Muscle of back (tissue), 11 donors: Measurements from ENCODE around the gene KRTAP20-1. TPM values are rescaled to one million over a fixed set of nuclear protein-coding genes. Genes with fewer than 3 reads are reported as not detected.

Experiments
- DNase-seq, 3 donors: peaks; one replicate each; pipeline versions ENCODE4 v3.0.0 to v3.0.0-alpha.2; 2013
- polyA plus RNA-seq, 10 donors: library from polyadenylated mRNA; unstranded; fragments of 120-200 nt; gene quantifications; one replicate each; pipeline ENCODE4 v1.2.1, GENCODE V29; 2013; ENCODE audit not compliant: insufficient read length in 10 of 10

KRTAP20-1 gene
- polyA plus RNA-seq, 10 donors: not detected

DNA sequence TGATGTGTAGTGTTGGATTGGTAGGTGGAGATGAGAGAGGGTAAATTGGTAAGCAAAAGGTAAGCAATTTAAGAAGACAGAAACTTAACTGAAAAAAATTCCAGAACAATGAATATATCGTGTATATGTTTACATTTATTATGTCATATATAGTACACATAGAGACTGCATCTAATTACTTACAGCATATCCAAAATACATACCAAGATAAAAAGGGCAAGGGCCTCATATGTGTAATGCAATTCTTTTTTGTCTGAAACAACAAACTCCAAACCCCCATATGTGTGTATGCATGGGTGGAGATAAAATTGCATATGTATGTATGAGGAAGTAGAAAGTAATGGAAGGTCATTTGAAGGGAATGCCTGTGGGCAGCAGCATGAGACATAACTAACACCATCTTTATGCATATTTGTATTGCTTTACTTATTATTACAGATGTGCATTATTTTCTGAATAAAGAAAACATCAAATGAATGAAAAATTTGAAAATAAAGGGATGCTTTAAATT, 30.7 kb downstream of the KRTAP20-1 start:
- no peak for DNase-seq

GRCh38 chr21:30652891-30653290, 36.7 kb downstream of the KRTAP20-1 start:
- no peak for DNase-seq

Other genes with a start within 250 kb of the KRTAP20-1 start
- not detected for gene KRTAP13-2, start 244.2 kb upstream of the KRTAP20-1 start, polyA plus RNA-seq
- gene KRTAP13-1, start 220.4 kb upstream of the KRTAP20-1 start, polyA plus RNA-seq: not detected
- gene KRTAP13-3, start 190.5 kb upstream of the KRTAP20-1 start, polyA plus RNA-seq: not detected
- not detected for gene KRTAP13-4, start 186.2 kb upstream of the KRTAP20-1 start, polyA plus RNA-seq
- not detected for gene KRTAP15-1, start 176.2 kb upstream of the KRTAP20-1 start, polyA plus RNA-seq
- not detected for gene KRTAP19-1, start 136.1 kb upstream of the KRTAP20-1 start, polyA plus RNA-seq
- not detected for gene KRTAP19-2, start 129.0 kb upstream of the KRTAP20-1 start, polyA plus RNA-seq
- not detected for gene KRTAP19-3, start 124.4 kb upstream of the KRTAP20-1 start, polyA plus RNA-seq
- not detected for gene KRTAP19-4, start 119.3 kb upstream of the KRTAP20-1 start, polyA plus RNA-seq
- not detected for gene KRTAP19-5, start 114.3 kb upstream of the KRTAP20-1 start, polyA plus RNA-seq
- gene KRTAP19-6, start 74.6 kb upstream of the KRTAP20-1 start, polyA plus RNA-seq: not detected
- gene KRTAP19-7, start 55.1 kb upstream of the KRTAP20-1 start, polyA plus RNA-seq: not detected
- gene KRTAP22-2, start 26.0 kb upstream of the KRTAP20-1 start, polyA plus RNA-seq: not detected
- not detected for gene KRTAP6-3, start 24.0 kb upstream of the KRTAP20-1 start, polyA plus RNA-seq
- gene KRTAP6-2, start 17.5 kb upstream of the KRTAP20-1 start, polyA plus RNA-seq: not detected
- not detected for gene KRTAP22-1, start 15.3 kb upstream of the KRTAP20-1 start, polyA plus RNA-seq
- gene KRTAP6-1, start 2.5 kb upstream of the KRTAP20-1 start, polyA plus RNA-seq: not detected
- not detected for gene KRTAP20-4, start 4.2 kb downstream of the KRTAP20-1 start, polyA plus RNA-seq
- gene KRTAP20-2, start 18.8 kb downstream of the KRTAP20-1 start, polyA plus RNA-seq: not detected
- not detected for gene KRTAP20-3, start 26.4 kb downstream of the KRTAP20-1 start, polyA plus RNA-seq
- gene KRTAP21-3, start 102.4 kb downstream of the KRTAP20-1 start, polyA plus RNA-seq: not detected
- gene KRTAP21-2, start 130.8 kb downstream of the KRTAP20-1 start, polyA plus RNA-seq: not detected
- gene KRTAP21-1, start 139.0 kb downstream of the KRTAP20-1 start, polyA plus RNA-seq: not detected
- gene KRTAP8-1, start 196.8 kb downstream of the KRTAP20-1 start, polyA plus RNA-seq: not detected
- not detected for gene KRTAP7-1, start 213.3 kb downstream of the KRTAP20-1 start, polyA plus RNA-seq